H1 (cell line): Measurements from ENCODE around the gene ANKRD11. TPM values are rescaled to one million over a fixed set of nuclear protein-coding genes. Genes with fewer than 3 reads are reported as not detected.
A peak's percentile ranks its signal among the peaks of the same experiment; 100 is the strongest.

Experiments
- ASH2L ChIP-seq: fragments of 200-600, 300-600 bp; sonication (generic); IDR thresholded peaks from one replicate; pipeline ENCODE4 v1.7.1; 2017; ENCODE audit warnings: low read length
- CEBPB ChIP-seq: IDR thresholded peaks from 2 replicates; pipeline ENCODE4 v1.6.1; 2012; ENCODE audit warnings: low read depth, low read length
- CHD2 ChIP-seq: IDR thresholded peaks from 2 replicates; pipeline ENCODE4 v1.6.1; 2012; ENCODE audit warnings: low read length, improper control_type of control experiment
- CREB1 ChIP-seq: IDR thresholded peaks from 2 replicates; pipeline ENCODE4 v1.6.1; 2012; ENCODE audit warnings: inconsistent platforms
- EP300 ChIP-seq, 2 experiments: IDR thresholded peaks; 1 replicate in 1 of 2; 2 replicates in 1 of 2; pipeline ENCODE4 v1.6.1; 2011 to 2012; ENCODE audit warnings: low read depth in 2 of 2, low read length in 2 of 2, mild to moderate bottlenecking in 2 of 2, borderline replicate concordance in 1 of 2, inconsistent platforms in 1 of 2, moderate library complexity in 1 of 2
- HDAC2 ChIP-seq, 2 experiments: fragments of 300-600 bp in 1 of 2; sonication (generic) in 1 of 2; IDR thresholded peaks; 2 replicates each; pipeline ENCODE4 v1.6.1; 2011 to 2012; ENCODE audit warnings: low read depth in 2 of 2, low read length in 2 of 2, mild to moderate bottlenecking in 2 of 2, moderate library complexity in 2 of 2, borderline replicate concordance in 1 of 2, inconsistent platforms in 1 of 2
- JUND ChIP-seq: IDR thresholded peaks from 2 replicates; pipeline ENCODE4 v1.6.1; 2011; ENCODE audit warnings: mild to moderate bottlenecking, improper control_type of control experiment, low read length
- KDM4A ChIP-seq: IDR thresholded peaks from one replicate; pipeline ENCODE4 v1.7.1; 2012; ENCODE audit warnings: low read depth, mild to moderate bottlenecking, moderate library complexity, low read length, inconsistent platforms; ENCODE audit not compliant: severe bottlenecking
- MAX ChIP-seq: IDR thresholded peaks from 2 replicates; pipeline ENCODE4 v1.6.1; 2012; ENCODE audit warnings: inconsistent platforms
- POLR2A ChIP-seq, 2 experiments: IDR thresholded peaks; 1 replicate in 1 of 2; 2 replicates in 1 of 2; pipeline ENCODE4 v1.6.1; 2011; ENCODE audit warnings: low read depth in 2 of 2, low read length in 2 of 2, mild to moderate bottlenecking in 2 of 2; ENCODE audit errors: control extremely low read depth in 1 of 2
- POU5F1 ChIP-seq: IDR thresholded peaks from 2 replicates; pipeline ENCODE4 v1.6.1; 2011; ENCODE audit warnings: low read depth, mild to moderate bottlenecking, low read length, moderate library complexity
- RBBP5 ChIP-seq: IDR thresholded peaks from 2 replicates; pipeline ENCODE4 v1.7.1; 2012; ENCODE audit warnings: low read depth, mild to moderate bottlenecking, inconsistent platforms, low read length, moderate library complexity, borderline replicate concordance
- SAP30 ChIP-seq: fragments of 300-600 bp; sonication (generic); IDR thresholded peaks from 2 replicates; pipeline ENCODE4 v1.7.1; 2012; ENCODE audit warnings: low read length, moderate library complexity, mild to moderate bottlenecking, inconsistent platforms; ENCODE audit not compliant: insufficient read depth, insufficient replicate concordance
- SIN3A ChIP-seq, 2 experiments: IDR thresholded peaks in 1 of 2; conservative IDR thresholded peaks in 1 of 2; 2 replicates each; pipeline ENCODE4 v1.6.1; 2011 to 2012; ENCODE audit warnings: low read length in 2 of 2, improper control_type of control experiment in 1 of 2, low read depth in 1 of 2, mild to moderate bottlenecking in 1 of 2
- SUZ12 ChIP-seq: fragments of 200-600 bp; sonication (generic); IDR thresholded peaks from 2 replicates; pipeline ENCODE4 v1.6.1; 2012; ENCODE audit warnings: mild to moderate bottlenecking, inconsistent platforms, low read length, moderate library complexity, mixed read lengths
- TAF1 ChIP-seq: IDR thresholded peaks from 2 replicates; pipeline ENCODE4 v1.6.1; 2011; ENCODE audit warnings: mild to moderate bottlenecking, low read depth, low read length
- TBP ChIP-seq: IDR thresholded peaks from 2 replicates; pipeline ENCODE4 v1.6.1; 2011; ENCODE audit warnings: low read depth, low read length, improper control_type of control experiment
- TCF12 ChIP-seq: IDR thresholded peaks from 2 replicates; pipeline ENCODE4 v1.6.1; 2011; ENCODE audit warnings: low read depth, mild to moderate bottlenecking, low read length
- polyA plus RNA-seq, 7 experiments: library from polyadenylated mRNA; depleted of rRNA in 3 of 7; stranded (reverse) in 5 of 7; unstranded in 2 of 7; fragments of >200 nt in 5 of 7; fragments of 200-250 nt in 2 of 7; gene quantifications; 1 replicate in 5 of 7; 2 replicates in 1 of 7; 4 replicates in 1 of 7; pipeline versions ENCODE4 v1.2.1 to v1.2.3, GENCODE V29; 2011 to 2013; ENCODE audit warnings: missing spikeins in 2 of 7, mixed read lengths in 2 of 7
- total RNA-seq: library from RNA; stranded (reverse); fragmentation: NEBNext Ultra II Directional; extraction: Animal tissue kit (Norgen Biotek cat#: 25700); gene quantifications from 2 replicates; pipeline ENCODE4 v1.2.1, GENCODE V29; 2021

ANKRD11 gene
- total and polyA plus RNA-seq, 2 of the 8 experiments (the other 6 are each of a cell fraction or from before 2014, with no cell fraction given), result 46.5 to 142 TPM

- TF ChIP-seq SAP30 (peak; percentile 59), MAX (no peak), CHD2 (no peak), CEBPB (no peak), KDM4A (no peak), HDAC2 (IDR thresholded peaks at IDR 0.05; ENCODE audit: borderline replicate concordance in 1 of 2, low read depth in 2 of 2, low read length in 2 of 2) (no peak), TBP (no peak), SIN3A (conservative IDR thresholded peaks at IDR 0.05 in 1 of 2, IDR thresholded peaks at IDR 0.05 in 1 of 2; ENCODE audit: low read depth in 1 of 2, low read length in 2 of 2) (peak in 1 of 2 experiments; percentile 40; a peak in 1 of 4 replicates), CREB1 (no peak), POU5F1 (no peak), SUZ12 (no peak), EP300 (IDR thresholded peaks at IDR 0.05; ENCODE audit: borderline replicate concordance in 1 of 2, low read depth in 2 of 2, low read length in 2 of 2) (no peak), ASH2L (no peak), TCF12 (no peak), TAF1 (0 out of 2 replicates have a peak, but pooled peaks have one; percentile 18), JUND (no peak), POLR2A (IDR thresholded peaks at IDR 0.05; ENCODE audit: control extremely low read depth in 1 of 2, low read depth in 2 of 2, low read length in 2 of 2) (no peak), RBBP5 (no peak)
These were observed 993 bp upstream of the ANKRD11 start (continued) for GRCh38 chr16:89491238-89491869.
